GM12865 (cell line): ENCODE results near the gene HPN.
"Not testable (repeated sequence)": the region's sequence is repeated elsewhere in the genome, so short reads cannot be mapped to it uniquely, and the experiment has no call there.

Experiments
- DNase-seq: peaks from one replicate; pipeline ENCODE4 v3.0.0; 2010; ENCODE audit warnings: low read depth
- H3K4me3 ChIP-seq: 2 replicates; pipeline ENCODE4 v1.5.1; 2011; ENCODE audit warnings: mild to moderate bottlenecking, low read depth, low read length, control low read depth
- CTCF ChIP-seq: IDR thresholded peaks from 2 replicates; pipeline ENCODE4 v1.5.1; 2011; ENCODE audit warnings: low read length, control low read depth, low read depth, inconsistent platforms; ENCODE audit not compliant: insufficient read depth; ENCODE audit errors: missing control alignments

HPN gene

GRCh38 chr19:35094656-35095055 lies 53.1 kb downstream of the HPN start:
- no peak for DNase-seq
- no peak overlapping the region for H3K4me3 ChIP-seq
- no peak for TF ChIP-seq CTCF

GRCh38 chr19:35095667-35096368 lies 54.3 kb downstream of the HPN start:
- H3K4me3 ChIP-seq, result no peak overlapping the region
- TF ChIP-seq CTCF, result no peak
- no peak for DNase-seq

GRCh38 chr19:35098413-35099049 lies 57.0 kb downstream of the HPN start:
- DNase-seq, result no peak
- no peak overlapping the region for H3K4me3 ChIP-seq
- no peak for TF ChIP-seq CTCF

- no peak overlapping the region for H3K4me3 ChIP-seq
- TF ChIP-seq CTCF, result no peak
- no peak for DNase-seq
Measured at GRCh38 chr19:35099155-35099896, 57.8 kb downstream of the HPN start.

- no peak overlapping the region for H3K4me3 ChIP-seq
- DNase-seq, result no peak
- no peak for TF ChIP-seq CTCF
Measured at GRCh38 chr19:35099897-35100275, 58.4 kb downstream of the HPN start.

GRCh38 chr19:35100588-35101533 lies 59.3 kb downstream of the HPN start:
- DNase-seq, result no peak
- no peak for TF ChIP-seq CTCF
- no peak overlapping the region for H3K4me3 ChIP-seq

GRCh38 chr19:35101949-35102348 lies 60.4 kb downstream of the HPN start:
- not testable (repeated sequence) for H3K4me3 ChIP-seq, DNase-seq

GRCh38 chr19:35103614-35104013 lies 62.1 kb downstream of the HPN start:
- H3K4me3 ChIP-seq, DNase-seq: not testable (repeated sequence)
